ENCODE measurements around the gene TMEM179. TPM values are rescaled to one million over a fixed set of nuclear protein-coding genes. Genes with fewer than 3 reads are reported as not detected.

TMEM179 gene
- total and polyA plus RNA-seq, 2 of the 8 experiments (the other 6 are each of a cell fraction or from before 2014, with no cell fraction given): 2.9 to 4.0 TPM

DNA sequence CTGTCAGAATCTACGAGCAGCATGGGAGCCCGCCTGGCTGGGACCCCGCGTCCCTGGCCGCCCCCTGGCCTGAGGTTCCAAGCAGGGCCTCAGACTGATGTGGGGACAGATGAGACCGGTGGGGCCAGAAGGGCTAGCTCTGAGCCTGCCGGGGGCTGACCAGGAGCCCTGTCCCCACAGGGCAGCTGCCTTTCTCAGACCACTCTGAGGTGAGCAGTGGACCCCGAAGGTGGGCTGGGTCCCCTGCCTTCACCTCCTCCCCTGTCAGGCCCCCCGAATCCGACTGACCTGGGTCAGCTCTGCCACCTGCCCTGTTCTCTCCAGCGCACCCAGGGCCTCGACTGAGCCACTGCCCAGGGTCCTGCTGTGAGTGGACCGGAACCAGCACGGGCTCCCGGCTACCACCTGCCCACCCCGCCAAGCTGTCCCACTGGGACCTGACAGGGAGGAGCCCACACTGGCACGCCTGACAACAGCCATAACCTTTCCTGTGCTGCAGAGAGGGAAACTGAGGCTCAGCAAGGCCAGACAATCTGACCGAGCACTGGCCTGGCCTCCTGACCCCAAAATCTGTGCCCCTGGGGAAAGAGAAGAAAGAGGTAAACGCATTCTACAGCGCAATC is 29.7 kb upstream of the TMEM179 start:
- Histone ChIP-seq H2AFZ (ENCODE audit: low read length) (no peak overlapping the region), H3K14ac (ENCODE audit: insufficient read length) (no peak overlapping the region), H4K20me1 (replicated peaks in 1 of 2; ENCODE audit: control insufficient read depth in 1 of 2, insufficient read depth in 2 of 2, low read length in 2 of 2) (no peaks in the 10 kb centered on the region), H3K79me1 (ENCODE audit: low read depth, low read length) (no peaks in the 10 kb centered on the region), H3K4me1 (replicated peaks in 1 of 4; ENCODE audit: control insufficient read depth in 3 of 4, insufficient read depth in 4 of 4, low read length in 3 of 4) (no peaks in the 10 kb centered on the region), H2BK12ac (ENCODE audit: low read depth, low read length) (no peak overlapping the region), H3K9ac (replicated peaks in 1 of 4; ENCODE audit: extremely low read depth in 1 of 4, low read depth in 3 of 4, low read length in 3 of 4) (no peak overlapping the region), H4K5ac (ENCODE audit: insufficient read length, low read depth, low read length) (no peak overlapping the region), H3K27ac (ENCODE audit: low read depth, low read length) (no peak overlapping the region), H3K18ac (ENCODE audit: extremely low read depth, low read length) (no peak overlapping the region), H2BK5ac (ENCODE audit: low read depth, low read length) (no peak overlapping the region), H2BK15ac (ENCODE audit: low read length) (no peak overlapping the region), H4K91ac (replicated peaks; ENCODE audit: insufficient read length, low read length) (no peak overlapping the region), H3K4me2 (ENCODE audit: insufficient read depth in 1 of 2, low read depth in 2 of 2, low read length in 2 of 2) (no peak overlapping the region), H3K9me3 (ENCODE audit: insufficient read depth in 2 of 2, low read depth in 1 of 2, low read length in 1 of 2) (no peaks in the 10 kb centered on the region), H3K4me3 (ENCODE audit: extremely low read depth in 1 of 4, insufficient read depth in 2 of 4, low read depth in 3 of 4, low read length in 4 of 4) (no peak overlapping the region), H2BK20ac (ENCODE audit: low read length) (no peak overlapping the region), H3K23ac (ENCODE audit: insufficient read length) (no peak overlapping the region), H3K56ac (replicated peaks; ENCODE audit: insufficient read length, low read depth, low read length) (no peak overlapping the region), H2BK120ac (replicated peaks; ENCODE audit: low read depth, low read length) (no peak overlapping the region), H4K8ac (ENCODE audit: extremely low read depth, insufficient read depth, low read length) (no peak overlapping the region; the same call in 1 of the 2 replicates), H3K36me3 (ENCODE audit: control insufficient read depth in 2 of 4, insufficient read depth in 4 of 4, low read length in 3 of 4) (no peaks in the 10 kb centered on the region), H3K23me2 (ENCODE audit: low read depth, low read length) (no peaks in the 10 kb centered on the region), H3K4ac (replicated peaks; ENCODE audit: insufficient read length, low read depth, low read length) (no peak overlapping the region), H3K27me3 (replicated peaks in 1 of 4; ENCODE audit: control insufficient read depth in 3 of 4, extremely low read depth in 1 of 4, insufficient read depth in 3 of 4, low read length in 3 of 4) (no peaks in the 10 kb centered on the region), H2AK5ac (ENCODE audit: low read depth, low read length) (no peak overlapping the region), H3K79me2 (ENCODE audit: control insufficient read depth in 1 of 2, insufficient read depth in 2 of 2, low read length in 2 of 2) (no peaks in the 10 kb centered on the region)
- TF ChIP-seq USF2 (IDR thresholded peaks at IDR 0.05; ENCODE audit: low read length) (no peak), EP300 (IDR thresholded peaks at IDR 0.05; ENCODE audit: borderline replicate concordance in 1 of 2, low read depth in 2 of 2, low read length in 2 of 2) (no peak), ZNF274 (IDR thresholded peaks at IDR 0.05; ENCODE audit: borderline replicate concordance, extremely low read depth, low read length) (no peak)
- no peak for DNase-seq (ENCODE audit: low read depth in 1 of 2, low spot score in 2 of 2)
- no peak for FAIRE-seq
- ChIA-PET CTCF (ENCODE audit: partially characterized antibody) (interaction anchor here (1.4 kb wide), 1 partner anchor 17 kb away, joined by 3 read pairs; no protein-coding TSS in a partner anchor), POLR2A (ENCODE audit: partially characterized antibody) (no interaction called here)
- 96% methylated on average over 19 of the region's 20 CpGs; no CpG with 5 or more reads in 1 of the 2 experiments for WGBS, 2 experiments (ENCODE audit: extremely low coverage in 1 of 2, insufficient coverage in 1 of 2, insufficient read length in 1 of 2, insufficient replicate concordance in 2 of 2, low coverage in 1 of 2, low lambda C conversion rate in 2 of 2, missing lambda C conversion rate in 1 of 2)

Data from H1 (cell line).